Gastrocnemius medialis (tissue), 4 donors: ENCODE measurements around the gene SUSD3.

Source experiments
- CTCF ChIP-seq, 5 experiments: fragments of 450-650 bp in 3 of 5; fragments of 200-600 bp in 2 of 5; sonication (generic) in 2 of 5; IDR thresholded peaks in 4 of 5; conservative IDR thresholded peaks in 1 of 5; 1 replicate in 4 of 5; 2 replicates in 1 of 5; pipeline ENCODE4 v1.5.1; 2016 to 2019; ENCODE audit warnings: antibody characterized with exemption in 5 of 5, mild to moderate bottlenecking in 3 of 5, moderate library complexity in 3 of 5
- POLR2A ChIP-seq, 2 donors: fragments of 450-650 bp; IDR thresholded peaks; one replicate each; pipeline ENCODE4 v1.6.1; 2017; ENCODE audit warnings: antibody characterized with exemption in 2 of 2, mild to moderate bottlenecking in 2 of 2, moderate library complexity in 2 of 2

- TF ChIP-seq CTCF (IDR thresholded peaks at IDR 0.05 in 4 of 5, conservative IDR thresholded peaks at IDR 0.05 in 1 of 5) (no peak), POLR2A (IDR thresholded peaks at IDR 0.05) (no peak)
Observed at GRCh38 chr9:93120846-93121315, 62.4 kb downstream of the SUSD3 start.
